ACHN (cell line): Measurements from ENCODE around the gene GATAD2B.
"Not testable (repeated sequence)": the region's sequence is repeated elsewhere in the genome, so short reads cannot be mapped to it uniquely, and the experiment has no call there.

ENCODE experiments used
- DNase-seq: peaks from one replicate; pipeline ENCODE4 v3.0.0-alpha.2; 2015
- in situ Hi-C: cut with HindIII; loops from 2 replicates; pipeline ENCODE4 v1.10.0; 2017; ENCODE audit warnings: low sequenced_read_pairs, low pct_ligation_motif_present, low pct_unique_long_range_greater_than_20kb

The GATAD2B gene

DNA sequence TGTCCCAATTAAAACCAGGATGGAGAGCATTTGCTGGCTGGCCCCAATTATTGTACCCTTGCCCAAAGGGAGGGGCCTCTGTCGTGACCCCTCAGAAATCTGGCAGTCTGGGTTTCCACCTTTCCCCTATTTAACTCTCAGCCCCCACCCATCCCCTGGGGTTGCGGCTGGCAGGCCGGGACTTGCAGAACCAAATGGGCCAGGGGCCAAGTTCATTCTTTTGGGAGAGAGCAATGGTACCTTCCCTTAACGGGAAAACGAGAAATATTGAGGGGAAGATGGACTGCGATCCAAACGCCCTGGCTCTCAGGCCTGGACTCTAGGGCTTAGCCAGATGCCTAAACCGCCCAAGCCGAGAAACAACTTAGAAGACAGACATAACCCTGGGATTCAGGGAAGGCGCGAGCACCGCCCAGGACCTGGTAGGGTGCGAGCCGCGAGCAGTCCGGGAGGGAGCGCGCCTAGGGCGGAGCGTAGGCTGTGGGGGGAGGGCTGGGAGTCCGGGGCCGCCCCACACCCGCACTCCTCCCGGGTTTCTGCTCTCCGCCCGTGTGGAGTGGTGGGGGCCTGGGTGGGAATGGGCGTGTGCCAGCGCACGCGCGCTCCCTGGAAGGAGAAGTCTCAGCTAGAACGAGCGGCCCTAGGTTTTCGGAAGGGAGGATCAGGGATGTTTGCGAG, 147.9 kb downstream of the GATAD2B start, which contains the start of gene SLC27A3:
SLC27A3 (plus strand) TSS at position 628 of the 678 bp plus-strand sequence. CDS start 91 bp downstream, outside the sequence.
- in situ Hi-C loops, result no loop called here
- DNase-seq, result no peak

DNA sequence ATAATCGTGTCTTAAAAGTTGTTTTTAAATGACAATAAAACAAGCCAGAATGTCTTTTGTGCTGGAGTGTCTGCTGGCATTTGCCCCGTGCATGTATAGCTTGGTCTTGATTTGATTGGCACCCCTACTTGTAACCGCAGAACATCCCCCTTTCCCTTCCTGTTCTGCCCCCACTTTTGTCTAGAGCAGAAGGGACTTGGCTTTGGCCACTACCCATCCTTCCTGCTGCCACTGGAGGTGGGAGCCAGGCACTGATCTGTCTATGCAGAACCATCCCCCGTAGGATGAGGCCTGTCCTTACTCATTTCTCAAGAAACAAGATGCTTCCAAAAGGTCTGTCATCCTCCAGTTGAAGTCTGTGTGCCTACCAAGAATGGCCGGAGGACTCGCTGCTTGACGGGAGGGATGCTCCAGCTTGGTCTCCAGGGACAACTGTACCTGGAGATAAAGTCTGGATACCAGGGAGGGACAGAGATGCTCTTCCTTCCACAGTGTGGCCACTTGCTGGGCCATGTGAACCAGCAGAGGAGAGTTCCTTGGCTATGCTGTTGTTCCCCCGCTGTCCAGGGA, 148.7 kb downstream of the GATAD2B start:
- DNase-seq, result no peak

DNA sequence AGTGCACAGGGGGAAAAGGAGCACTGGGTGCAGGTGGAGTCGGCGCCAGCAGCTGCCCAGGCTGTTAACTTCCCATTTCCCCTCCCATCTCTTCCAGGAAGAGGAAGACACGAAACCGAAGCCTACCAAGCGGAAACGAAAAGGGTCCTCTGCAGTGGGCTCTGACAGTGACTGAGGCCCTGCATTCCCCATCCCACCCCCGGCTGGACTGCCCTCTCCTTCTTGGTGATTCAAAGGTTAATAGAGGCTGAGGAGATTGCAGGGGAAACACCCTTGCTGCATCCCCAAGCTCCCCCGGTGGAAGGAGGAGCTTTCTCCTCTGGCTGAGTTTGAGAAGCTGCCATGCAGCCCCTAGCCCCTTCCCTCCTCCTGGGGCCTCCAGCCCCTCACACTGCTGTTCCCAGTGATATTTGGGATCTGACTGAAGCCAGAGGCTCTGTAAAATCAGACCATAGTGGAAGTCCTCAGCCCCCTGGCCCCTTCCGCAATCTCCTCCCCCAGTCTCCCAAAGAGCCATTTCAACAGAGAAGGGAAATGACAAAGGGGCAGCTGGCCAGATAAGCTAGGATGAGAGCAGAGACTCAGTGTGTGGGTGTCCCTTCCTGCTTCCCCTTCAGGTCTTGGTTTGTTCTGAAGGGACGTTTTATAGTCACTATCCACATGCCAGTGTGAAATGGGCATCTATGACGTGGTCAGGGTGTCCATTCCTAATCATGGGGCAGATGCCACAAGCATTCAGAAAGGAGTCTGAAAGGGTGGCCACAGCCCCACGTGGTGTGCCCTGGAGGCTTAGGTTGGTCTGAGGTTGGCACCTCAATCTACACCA, 149.5 kb downstream of the GATAD2B start:
- in situ Hi-C loops, result no loop called here
- no peak for DNase-seq

More for the DNA sequence above, 148.7 kb downstream of the GATAD2B start:
- in situ Hi-C loops, result no loop called here

DNA sequence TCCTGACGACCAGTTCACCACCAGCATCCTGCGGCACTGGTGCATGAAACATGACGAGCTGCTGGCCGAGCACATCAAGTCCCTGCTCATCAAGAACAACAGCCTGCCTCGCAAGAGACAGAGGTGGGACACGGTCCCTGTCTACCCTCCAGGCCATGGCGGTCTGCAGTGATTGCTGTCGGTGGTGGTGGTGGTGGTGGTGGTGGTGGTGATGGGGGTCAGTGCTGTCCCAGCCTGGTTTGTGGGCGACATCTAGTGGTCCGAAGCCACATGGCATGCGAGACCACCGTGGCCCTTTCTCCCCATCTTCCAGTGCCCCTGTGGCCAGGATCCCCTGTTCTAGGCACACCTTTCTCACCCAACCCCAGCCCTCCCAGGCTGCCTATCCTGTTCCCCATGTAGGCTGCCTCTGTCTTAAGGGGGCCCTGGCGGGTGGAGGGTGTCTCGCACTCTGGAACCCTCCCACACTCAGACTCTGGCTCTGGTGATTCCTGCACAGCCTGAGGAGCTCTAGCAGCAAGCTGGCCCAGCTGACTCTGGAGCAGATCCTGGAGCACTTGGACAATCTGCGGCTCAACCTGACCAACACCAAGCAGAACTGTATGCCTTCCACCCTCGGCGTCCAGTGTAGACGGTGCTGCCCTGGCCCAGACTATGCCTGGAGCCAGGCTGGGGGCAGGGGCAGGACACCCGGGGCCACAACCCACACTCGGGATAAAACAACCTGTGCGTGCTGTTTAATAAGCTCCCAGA, 150.8 kb downstream of the GATAD2B start:
- DNase-seq, result peak; percentile 29
- in situ Hi-C loops, result no loop called here

DNA sequence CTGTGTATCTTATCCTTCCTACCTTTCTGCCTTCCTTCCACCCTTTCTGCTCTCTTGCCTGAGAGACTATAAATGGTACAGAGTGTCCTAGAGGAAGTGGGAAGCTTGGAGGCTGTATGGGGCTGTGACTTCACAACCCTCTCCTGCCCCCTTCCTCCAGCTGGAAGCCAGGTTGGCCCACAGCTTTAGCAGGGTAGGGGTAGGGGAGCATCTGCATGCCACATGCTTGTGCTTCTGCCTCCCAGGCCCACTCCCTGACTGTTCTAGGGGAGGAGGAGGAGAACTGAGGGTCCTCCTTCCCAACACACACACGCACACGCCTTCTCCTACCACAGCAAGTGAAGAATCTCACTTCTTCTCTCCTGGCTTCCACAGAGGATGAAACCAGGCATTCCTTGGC, 151.5 kb downstream of the GATAD2B start:
- DNase-seq, result no peak
- in situ Hi-C loops, result no loop called here

DNA sequence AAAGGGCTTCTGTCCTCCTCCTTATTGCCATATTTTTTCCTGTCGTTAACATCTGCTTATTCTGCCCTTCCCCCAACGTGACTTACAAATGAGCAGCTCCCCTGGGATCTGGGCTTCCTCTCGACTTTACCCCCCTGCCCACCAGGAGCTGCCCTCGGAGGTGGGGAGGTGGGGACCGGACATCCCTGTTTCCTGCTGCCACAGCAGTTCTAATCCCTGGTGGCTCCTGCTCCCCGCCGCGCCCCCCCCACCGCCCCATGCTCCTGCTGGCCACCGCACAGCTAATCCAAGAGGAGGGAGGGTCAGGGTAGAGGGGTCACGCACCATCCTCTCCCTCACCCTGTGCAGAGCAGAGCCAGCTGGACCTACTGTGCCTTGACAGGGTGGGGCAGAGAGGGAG, 152.0 kb downstream of the GATAD2B start:
- in situ Hi-C loops, result no loop called here
- no peak for DNase-seq

DNA sequence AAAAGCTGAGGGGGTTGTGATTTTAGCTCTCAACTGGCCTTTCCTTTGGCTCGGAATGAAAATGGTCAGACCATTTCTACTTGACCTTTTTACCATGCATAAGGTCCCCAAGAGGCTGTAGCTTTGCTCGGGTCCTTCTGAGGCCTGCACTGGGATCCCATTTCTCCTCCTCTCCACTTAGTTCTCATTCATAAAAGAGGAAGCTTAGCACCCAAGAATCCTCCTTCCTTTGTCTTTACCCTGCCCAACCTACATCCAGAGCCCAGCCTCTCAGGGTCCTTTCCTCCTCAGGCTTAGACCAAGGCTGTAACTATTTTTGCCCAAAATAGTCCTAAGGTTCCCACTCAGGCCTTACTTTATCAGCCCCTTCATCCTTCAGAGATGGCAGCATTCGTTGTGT, 153.6 kb downstream of the GATAD2B start:
- DNase-seq, result no peak
- in situ Hi-C loops, result no loop called here

DNA sequence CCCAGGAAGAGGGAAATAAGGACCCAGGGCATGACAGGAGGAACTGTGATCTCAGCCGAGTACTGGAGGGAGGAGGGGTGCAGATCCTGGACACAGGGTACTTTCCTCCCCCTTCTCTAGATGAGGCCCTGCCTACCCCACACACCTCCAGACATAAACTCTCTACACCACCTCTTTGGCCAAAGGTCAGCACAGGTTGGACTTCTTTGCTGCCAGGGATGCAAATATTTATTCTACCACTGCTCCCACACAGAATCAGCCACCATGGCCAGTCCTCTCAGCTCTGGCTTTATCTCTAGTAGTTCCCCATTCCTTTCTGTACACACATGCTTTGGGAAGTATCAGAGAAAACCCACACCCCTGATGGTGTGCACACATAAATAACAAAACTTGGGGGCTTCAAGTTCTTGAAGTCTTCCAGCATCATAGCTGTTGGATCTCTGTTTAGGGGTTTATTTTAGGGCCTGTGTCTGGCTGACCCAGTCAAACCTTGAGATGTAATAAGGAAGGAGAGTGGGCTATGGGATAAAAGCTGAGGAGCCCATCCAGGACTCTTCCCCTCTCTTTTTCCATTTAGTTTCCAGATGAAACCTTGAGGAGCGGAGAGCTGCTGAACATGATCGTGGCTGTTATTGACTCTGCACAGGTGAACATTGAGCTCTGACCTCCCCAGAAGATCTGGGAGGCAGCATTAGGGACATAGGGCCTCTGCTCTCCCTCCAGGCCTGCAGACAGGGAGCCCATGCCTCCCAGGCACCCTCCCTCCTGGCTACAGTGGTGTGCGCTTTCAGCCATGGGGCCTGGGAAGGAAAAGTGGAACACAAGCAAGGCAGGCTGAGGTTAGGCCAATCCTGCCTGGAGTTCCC, 154.2 kb downstream of the GATAD2B start:
- DNase-seq, result no peak
- in situ Hi-C loops, result no loop called here

DNA sequence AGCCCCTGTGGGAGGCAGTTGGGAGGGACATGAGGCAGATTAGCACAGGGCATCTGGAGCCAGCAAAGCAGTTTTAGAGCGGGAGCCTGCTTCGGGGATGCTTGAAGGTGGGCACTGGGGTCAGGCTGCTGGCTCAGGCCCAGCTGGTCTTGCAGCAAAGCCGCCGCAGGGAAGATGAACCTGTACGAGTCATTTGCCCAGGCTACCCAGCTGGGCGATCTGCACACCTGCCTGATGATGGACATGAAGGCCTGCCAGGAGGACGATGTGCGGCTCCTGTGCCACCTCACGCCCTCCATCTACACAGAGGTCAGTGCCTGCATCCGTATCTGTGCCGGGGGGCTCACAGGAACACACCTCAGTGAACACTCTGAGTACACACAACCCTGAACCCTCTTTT, 155.3 kb downstream of the GATAD2B start:
- DNase-seq, result no peak
- in situ Hi-C loops, result no loop called here

DNA sequence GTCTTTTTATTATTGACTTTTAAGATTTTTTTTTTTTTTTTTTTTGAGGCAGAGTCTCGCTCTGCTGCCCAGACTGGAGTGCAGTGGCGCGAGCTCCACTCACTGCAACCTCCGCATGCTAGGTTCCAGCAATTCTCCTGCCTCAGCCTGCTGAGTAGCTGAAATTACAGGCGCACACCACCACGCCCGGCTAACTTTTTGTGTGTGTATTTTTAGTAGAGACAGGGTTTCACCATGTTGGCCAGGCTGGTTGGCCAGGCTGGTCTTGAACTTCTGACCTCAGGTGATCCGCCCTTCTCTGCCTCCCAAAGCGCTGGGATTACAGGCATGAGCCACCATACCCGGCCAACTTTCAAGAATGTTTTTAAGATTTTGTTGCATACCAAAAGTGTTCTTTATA, 156.1 kb downstream of the GATAD2B start:
- in situ Hi-C loops, DNase-seq: not testable (repeated sequence)

DNA sequence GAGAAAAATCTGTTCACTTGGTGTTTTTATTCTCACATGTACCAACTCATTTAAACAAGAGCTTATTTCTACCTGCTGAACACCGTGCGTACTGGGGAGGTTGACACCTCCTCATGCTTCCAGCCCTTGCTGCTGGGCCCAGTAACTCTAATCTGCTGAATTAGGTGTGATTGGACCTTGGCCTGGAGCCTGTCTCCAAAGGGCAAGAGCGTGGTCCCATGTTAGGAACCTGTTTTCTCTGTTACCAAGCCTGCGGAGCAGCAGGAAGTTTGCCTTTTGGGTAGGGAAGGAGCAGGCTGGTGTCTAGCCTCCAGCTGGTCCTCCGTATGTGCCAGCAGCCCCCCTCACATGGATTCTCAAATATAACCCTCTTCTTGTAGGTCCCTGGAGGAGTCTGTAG, 158.5 kb downstream of the GATAD2B start:
- in situ Hi-C loops, result no loop called here

DNA sequence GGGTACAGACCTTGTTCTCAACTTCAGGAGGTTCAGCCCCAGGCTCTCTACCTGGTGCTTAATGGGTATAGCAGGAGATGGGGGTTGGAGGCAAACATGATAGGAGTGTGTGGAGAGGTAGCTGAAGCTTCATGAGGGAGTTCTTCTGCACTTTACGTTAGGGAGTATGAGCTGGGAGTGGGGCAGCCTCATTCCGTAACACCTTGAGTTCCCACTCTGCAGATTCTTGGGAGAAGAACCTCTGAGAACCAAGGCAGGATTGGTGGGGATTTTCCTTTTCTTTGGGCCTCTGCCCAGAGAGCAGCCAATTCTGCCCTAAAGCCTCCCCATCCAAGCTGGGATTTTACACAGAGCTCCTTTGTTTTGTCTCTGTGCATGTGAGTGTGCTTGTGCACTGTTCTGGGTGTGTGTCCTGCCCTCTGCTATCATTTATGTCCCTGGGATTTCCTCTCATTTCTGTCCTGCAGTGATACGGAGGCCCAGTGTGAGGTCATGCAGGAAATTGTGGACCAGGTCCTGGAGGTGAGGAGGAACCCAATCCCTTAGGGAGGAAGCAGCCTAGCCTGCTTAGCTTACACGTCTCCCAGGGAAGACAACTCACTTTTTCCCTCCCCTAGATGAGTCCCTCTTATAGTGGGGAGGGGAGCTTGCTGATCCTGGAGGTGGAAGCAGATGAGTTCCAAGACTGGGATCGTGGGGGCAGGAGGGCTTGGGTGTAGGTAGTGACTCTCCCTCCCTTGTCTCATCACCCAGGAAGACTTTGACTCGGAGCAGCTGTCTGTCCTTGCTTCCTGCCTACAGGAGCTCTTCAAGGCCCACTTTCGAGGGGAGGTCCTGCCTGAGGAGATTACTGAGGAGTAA, 159.2 kb downstream of the GATAD2B start:
- in situ Hi-C loops, result no loop called here
- DNase-seq, result no peak

More for the DNA sequence above, 158.5 kb downstream of the GATAD2B start:
- DNase-seq, result no peak

DNA sequence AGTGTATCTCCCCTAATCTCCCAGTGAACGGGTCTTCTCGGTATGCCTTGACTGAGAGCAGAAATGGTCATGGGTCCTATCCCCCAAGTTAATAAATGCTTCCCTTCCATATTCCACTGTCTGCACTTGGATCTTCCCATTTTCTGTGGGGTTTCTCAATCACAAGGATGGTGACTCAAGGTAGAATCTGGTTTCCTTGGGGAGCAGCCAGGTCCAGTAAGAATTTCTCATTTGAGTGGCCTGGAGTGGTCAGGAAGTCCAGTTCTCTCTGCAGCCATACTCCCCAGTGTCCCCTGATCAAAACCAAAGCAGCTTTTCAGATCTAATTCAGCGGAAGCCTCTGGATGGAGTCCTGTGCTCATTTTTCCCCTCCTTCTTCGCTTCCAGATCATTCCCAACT, 162.3 kb downstream of the GATAD2B start:
- DNase-seq, result no peak
- in situ Hi-C loops, result no loop called here
